Thyroid gland (tissue), 4 donors: ENCODE measurements around the gene OR8B12.

Experiments used
- POLR2A ChIP-seq, 2 donors: fragments of 450-650 bp; IDR thresholded peaks; one replicate each; pipeline ENCODE4 v1.6.1; 2017; ENCODE audit warnings: antibody characterized with exemption in 2 of 2, mild to moderate bottlenecking in 2 of 2, moderate library complexity in 1 of 2
- TF ChIP-seq, protein P1 (sequence below), 6 experiments: fragments of 200-600 bp in 3 of 6; fragments of 450-650 bp in 3 of 6; sonication (generic) in 3 of 6; IDR thresholded peaks; one replicate each; pipeline ENCODE4 v1.5.1; 2016 to 2019; ENCODE audit warnings: antibody characterized with exemption in 6 of 6, mild to moderate bottlenecking in 2 of 6, inconsistent platforms in 1 of 6, moderate library complexity in 1 of 6

DNA sequence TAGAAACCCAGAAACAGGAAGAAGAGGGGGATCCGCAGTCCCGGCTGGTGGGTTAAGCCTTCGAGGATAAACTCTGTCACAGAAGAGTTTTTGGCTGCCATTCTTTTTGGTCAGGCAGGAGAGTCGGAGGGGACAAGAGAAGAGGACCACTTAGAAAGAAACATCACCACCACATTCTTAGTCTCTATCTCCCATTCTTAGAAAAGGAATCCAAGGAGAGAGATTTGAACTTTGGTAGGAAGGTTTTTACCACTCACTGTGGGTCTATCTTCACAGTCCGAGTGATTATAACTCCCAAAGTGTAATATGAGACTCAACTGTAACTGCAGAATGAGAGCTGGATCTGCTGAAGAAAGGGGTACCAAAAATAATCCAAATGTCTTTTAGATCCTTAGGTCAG lies at the start of gene OR8B12:
- TF ChIP-seq, protein P1, sequence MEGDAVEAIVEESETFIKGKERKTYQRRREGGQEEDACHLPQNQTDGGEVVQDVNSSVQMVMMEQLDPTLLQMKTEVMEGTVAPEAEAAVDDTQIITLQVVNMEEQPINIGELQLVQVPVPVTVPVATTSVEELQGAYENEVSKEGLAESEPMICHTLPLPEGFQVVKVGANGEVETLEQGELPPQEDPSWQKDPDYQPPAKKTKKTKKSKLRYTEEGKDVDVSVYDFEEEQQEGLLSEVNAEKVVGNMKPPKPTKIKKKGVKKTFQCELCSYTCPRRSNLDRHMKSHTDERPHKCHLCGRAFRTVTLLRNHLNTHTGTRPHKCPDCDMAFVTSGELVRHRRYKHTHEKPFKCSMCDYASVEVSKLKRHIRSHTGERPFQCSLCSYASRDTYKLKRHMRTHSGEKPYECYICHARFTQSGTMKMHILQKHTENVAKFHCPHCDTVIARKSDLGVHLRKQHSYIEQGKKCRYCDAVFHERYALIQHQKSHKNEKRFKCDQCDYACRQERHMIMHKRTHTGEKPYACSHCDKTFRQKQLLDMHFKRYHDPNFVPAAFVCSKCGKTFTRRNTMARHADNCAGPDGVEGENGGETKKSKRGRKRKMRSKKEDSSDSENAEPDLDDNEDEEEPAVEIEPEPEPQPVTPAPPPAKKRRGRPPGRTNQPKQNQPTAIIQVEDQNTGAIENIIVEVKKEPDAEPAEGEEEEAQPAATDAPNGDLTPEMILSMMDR (IDR thresholded peaks at IDR 0.05) = no peak
- TF ChIP-seq POLR2A (IDR thresholded peaks at IDR 0.05) = no peak
